HG03442 (cell line): ENCODE measurements around the gene CORO1C.
A peak's percentile ranks its signal among the peaks of the same experiment; 100 is the strongest.
"Not testable (repeated sequence)": the region's sequence is repeated elsewhere in the genome, so short reads cannot be mapped to it uniquely, and the experiment has no call there.

Experiments
- ATAC-seq: cut with Tn5 transposase; IDR thresholded peaks from one replicate; pipeline ENCODE4 v1.9.1; 2021; ENCODE audit warnings: mild to moderate bottlenecking, moderate library complexity; ENCODE audit not compliant: unreplicated experiment

The CORO1C gene

GRCh38 chr12:108620236-108620879, 111.0 kb downstream of the CORO1C start:
- no peak for ATAC-seq

- ATAC-seq = no peak
These were observed 111.8 kb downstream of the CORO1C start for GRCh38 chr12:108619369-108620160.

DNA sequence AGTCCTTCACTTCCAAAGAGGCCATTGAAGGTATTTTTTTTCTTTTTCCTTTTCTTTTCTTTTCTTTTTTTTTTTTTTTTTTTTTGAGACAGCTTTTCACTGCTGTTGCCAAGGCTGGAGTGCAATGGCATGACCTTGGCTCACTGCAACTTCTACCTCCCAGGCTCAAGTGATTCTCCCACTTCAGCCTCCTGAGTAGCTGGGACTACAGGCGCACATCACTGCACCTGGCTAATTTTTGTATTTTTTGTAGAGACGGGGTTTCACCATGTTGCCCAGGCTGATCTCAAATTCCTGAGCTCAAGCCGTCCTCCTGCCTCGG, 112.4 kb downstream of the CORO1C start:
- ATAC-seq = not testable (repeated sequence)

- ATAC-seq = no peak
These were observed 113.0 kb downstream of the CORO1C start for GRCh38 chr12:108618079-108618952.

GRCh38 chr12:108616941-108617858, 114.1 kb downstream of the CORO1C start:
- ATAC-seq = peak; percentile 86

GRCh38 chr12:108616359-108616758, 115.0 kb downstream of the CORO1C start:
- no peak for ATAC-seq

GRCh38 chr12:108615918-108616317, 115.4 kb downstream of the CORO1C start:
- ATAC-seq = no peak

GRCh38 chr12:108614639-108615038, 116.7 kb downstream of the CORO1C start:
- no peak for ATAC-seq

- no peak for ATAC-seq
These were observed 117.3 kb downstream of the CORO1C start for GRCh38 chr12:108614041-108614440.

DNA sequence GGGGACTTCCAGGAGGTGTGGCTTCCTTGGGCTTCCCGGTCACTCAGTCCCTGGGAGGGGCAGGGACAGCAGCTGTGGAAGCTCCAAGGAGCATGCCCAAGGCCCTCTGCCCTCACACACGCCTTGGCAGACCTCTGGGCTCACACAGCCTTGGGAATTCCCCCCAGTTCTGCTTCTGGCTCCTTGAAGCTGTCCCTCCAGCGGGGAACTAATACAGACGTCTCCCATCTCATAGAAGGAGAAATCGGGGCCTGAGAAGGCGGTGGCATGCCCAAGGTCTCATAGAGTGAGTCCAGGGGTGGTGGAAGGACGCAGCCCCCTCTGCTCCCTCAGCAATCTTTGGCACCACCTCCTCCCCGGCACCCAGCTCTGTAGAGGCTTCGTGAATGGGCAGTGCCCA, 117.8 kb downstream of the CORO1C start:
- no peak for ATAC-seq

DNA sequence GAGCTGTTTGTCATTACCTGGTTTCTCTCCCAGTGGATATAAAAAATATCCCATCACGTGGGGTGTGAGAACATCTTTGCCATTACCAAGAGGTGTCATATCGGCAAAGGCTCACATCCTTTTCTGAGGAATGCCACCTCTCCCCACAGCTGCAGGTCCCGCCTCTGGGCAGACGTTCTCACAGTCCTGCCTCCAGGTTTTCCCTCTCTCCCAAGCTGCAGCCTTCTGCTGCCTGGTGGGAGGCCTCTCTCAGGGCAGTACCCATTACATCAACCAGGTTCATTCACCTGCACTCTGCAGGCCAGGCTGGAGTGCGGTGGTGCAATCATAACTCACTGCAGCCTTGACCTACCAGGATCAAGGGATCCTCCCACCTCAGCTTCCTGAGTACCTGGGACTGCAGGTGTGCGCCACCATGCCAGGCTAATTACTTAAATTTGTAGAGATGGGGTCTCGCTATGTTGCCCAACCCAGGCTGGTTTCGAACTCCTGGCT, 118.5 kb downstream of the CORO1C start:
- no peak for ATAC-seq

GRCh38 chr12:108611884-108612415, 119.4 kb downstream of the CORO1C start:
- ATAC-seq = no peak

GRCh38 chr12:108610856-108611605, 120.3 kb downstream of the CORO1C start:
- ATAC-seq = no peak

DNA sequence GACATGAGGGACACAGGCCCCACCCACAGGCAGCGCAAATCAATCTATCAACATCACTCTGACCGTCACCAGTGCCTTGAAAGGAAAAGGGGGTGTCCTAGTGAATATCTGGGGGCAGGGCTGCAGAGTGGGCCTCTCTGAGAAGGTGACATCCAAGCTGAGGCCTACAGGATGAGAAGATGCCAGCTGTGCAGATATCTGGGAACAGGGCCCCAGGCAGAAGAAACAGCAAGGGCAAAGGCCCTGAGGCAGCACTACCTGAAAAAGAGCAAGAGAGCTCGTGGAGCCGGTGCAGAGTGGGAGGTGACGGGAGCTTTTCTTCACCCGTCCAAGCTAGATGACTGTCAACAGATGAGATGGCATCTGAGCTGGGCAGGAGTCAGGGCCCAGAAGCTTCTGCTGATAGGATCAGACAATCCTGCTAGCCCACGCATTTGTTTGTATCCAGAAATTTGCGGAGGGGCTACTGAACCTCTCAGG, 120.9 kb downstream of the CORO1C start:
- ATAC-seq = no peak

DNA sequence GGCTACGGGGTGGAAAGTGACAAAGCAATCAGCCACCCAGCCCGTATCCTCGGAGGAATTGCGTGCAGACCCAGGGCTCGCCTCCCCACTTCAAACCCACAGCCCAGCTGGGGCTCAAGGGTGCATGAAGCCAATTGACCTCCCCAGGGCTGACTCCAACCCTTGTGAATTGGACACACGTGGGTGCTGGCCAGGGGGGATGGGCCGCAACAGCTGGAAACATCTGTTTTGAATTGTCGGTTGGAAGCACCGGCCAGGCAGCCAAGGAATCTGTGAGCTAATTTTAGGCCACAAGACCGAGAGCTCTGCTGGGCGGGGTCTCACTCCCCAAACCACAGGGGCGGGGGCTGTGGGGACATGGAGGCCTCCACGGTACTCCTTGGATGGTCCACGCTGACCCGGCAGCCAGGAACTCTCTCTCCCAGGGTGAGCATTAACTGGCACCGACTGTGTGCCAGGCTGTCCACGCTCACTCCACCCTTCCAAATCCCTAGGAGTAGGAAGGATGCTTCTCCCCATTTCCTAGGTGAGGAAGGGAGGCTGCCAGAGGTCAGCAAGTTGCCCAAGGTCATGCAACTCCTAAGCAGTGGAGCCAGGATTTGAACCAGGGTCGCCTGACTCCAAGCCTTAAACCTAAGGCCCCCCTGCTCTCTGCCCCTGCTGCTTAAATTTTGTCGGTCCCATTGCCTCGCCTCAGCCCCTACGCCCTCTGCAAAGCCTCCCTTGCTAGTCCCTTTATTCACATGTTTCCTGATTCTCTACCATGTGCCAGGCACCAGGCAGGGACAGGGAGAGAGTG, 121.6 kb downstream of the CORO1C start:
- ATAC-seq = no peak

- ATAC-seq = no peak
These were observed 122.7 kb downstream of the CORO1C start for GRCh38 chr12:108608616-108609015.

DNA sequence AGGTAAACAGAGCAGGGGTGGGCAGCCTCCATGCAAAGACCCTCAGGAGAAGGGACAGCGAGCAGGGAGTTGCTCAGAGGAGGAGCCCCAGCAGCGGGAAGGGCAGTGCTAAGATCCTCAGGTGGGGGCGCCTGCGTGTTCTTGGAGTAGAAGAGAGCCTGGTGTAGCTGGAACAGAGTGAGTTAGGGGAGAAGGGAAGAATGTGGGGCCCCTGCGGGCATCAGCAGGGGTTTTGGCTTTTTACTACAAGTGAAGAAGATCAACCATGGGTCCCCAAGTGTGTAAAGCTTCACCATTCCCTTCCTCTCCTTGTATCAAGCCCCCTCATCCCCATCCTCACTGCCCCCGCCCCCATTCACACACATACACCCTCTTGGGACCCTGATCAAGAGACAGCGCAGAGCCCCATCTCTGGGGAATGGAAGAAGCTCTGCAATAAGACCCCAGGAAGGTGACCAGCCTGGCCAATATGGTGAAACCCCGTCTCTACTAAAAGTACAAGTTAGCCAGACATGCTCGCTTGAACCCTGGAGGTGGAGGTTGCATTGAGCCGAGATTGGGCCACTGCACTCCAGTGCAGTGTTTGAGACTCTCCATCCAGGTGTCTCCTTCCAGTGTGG, 123.2 kb downstream of the CORO1C start:
- no peak for ATAC-seq

DNA sequence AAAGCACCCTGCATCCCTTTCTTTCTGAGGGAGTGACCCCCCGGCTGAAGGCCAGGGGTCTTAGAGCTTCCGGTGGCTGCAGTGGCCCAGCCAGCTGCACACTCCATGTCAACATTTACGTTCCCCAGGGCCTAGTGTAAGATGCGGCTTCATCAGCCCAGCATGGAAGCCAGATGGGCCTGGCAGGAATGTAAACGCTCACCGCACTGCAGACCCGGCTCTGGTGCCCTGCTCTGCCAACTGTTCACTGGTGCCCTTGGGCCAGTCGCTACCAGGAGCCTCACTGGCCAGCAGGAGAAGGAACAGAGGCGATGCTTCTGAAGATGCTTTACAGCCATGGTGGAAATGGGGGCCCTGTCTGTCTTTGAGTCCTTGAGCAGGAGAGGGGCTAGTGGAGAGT, 124.8 kb downstream of the CORO1C start:
- no peak for ATAC-seq
